Activated naive CD4-positive, alpha-beta T cell treated with anti-CD3 and anti-CD28 coated beads, Interleukin-2, amount 10 ng/mL, durations not matched to agents 5 hours and 36 hours (primary cell): Measurements from ENCODE around the gene ELOB. TPM values are rescaled to one million over a fixed set of nuclear protein-coding genes. Genes with fewer than 3 reads are reported as not detected.

Experiments used
- total RNA-seq, 2 experiments: library from RNA; stranded (reverse); gene quantifications; one replicate each; pipeline ENCODE4 v1.2.3, GENCODE V29; 2021

The ELOB gene
- 100 to 1,000 TPM; 113 to 116 TPM for total RNA-seq

GRCh38 chr16:2777231-2777902 lies at the start of gene ELOB:
Gene ELOB, minus strand, starts transcription at chr16:2777280. Its CDS starts 41 bp downstream, at chr16:2777239.

GRCh38 chr16:2816751-2817339 lies 39.8 kb upstream of the ELOB start, which contains the start of gene PRSS21:
Gene PRSS21, plus strand, starts transcription at chr16:2817237. Its CDS starts 32 bp downstream, at chr16:2817269.

GRCh38 chr16:2787406-2787805 lies 10.3 kb upstream of the ELOB start, which contains the start of gene PRSS33:
Gene PRSS33, minus strand, starts transcription at chr16:2787560. Its CDS starts 1,013 bp downstream, at chr16:2786547.

GRCh38 chr16:2752035-2752849 lies 24.8 kb downstream of the ELOB start, which contains the start of gene SRRM2:
Gene SRRM2, plus strand, starts transcription at chr16:2752638. Its CDS starts 3,727 bp downstream, at chr16:2756365.

Other genes with a start within 250 kb of the ELOB start
- under 1 TPM; 0.25 to 0.51 TPM for gene CEMP1, start 245.9 kb downstream of the ELOB start, total RNA-seq
- gene PDPK1, start 239.3 kb downstream of the ELOB start, total RNA-seq: 10 to 100 TPM; 39.0 to 46.0 TPM
- gene KCTD5, start 94.8 kb downstream of the ELOB start, total RNA-seq: 10 to 100 TPM; 28.5 to 30.3 TPM
- 1 to 10 TPM; 1.3 to 1.4 TPM for gene PRSS27, start 57.1 kb downstream of the ELOB start, total RNA-seq
- gene SRRM2, start 24.6 kb downstream of the ELOB start, total RNA-seq: 100 to 1,000 TPM; 565 to 586 TPM
- not detected for gene PRSS33, start 10.3 kb upstream of the ELOB start, total RNA-seq
- gene PRSS41, start 21.2 kb upstream of the ELOB start, total RNA-seq: not detected
- gene PRSS21, start 40.0 kb upstream of the ELOB start, total RNA-seq: 1 to 10 TPM; 1.7 to 1.8 TPM
- 1 to 10 TPM; 1.4 to 1.6 TPM for gene ZG16B, start 53.0 kb upstream of the ELOB start, total RNA-seq
- not detected for gene PRSS22, start 80.9 kb upstream of the ELOB start, total RNA-seq
- 10 to 100 TPM; 21.2 to 22.4 TPM for gene FLYWCH2, start 105.9 kb upstream of the ELOB start, total RNA-seq
- 10 to 100 TPM; 50.6 to 52.3 TPM for gene FLYWCH1, start 134.7 kb upstream of the ELOB start, total RNA-seq
- not detected for gene KREMEN2, start 187.0 kb upstream of the ELOB start, total RNA-seq
- 10 to 100 TPM; 36.0 to 37.0 TPM for gene PAQR4, start 192.1 kb upstream of the ELOB start, total RNA-seq
- gene PKMYT1, start 203.2 kb upstream of the ELOB start, total RNA-seq: 10 to 100 TPM; 89.1 to 99.3 TPM
- under 1 TPM; 0.29 to 0.30 TPM for gene CLDN9, start 235.6 kb upstream of the ELOB start, total RNA-seq
- gene CLDN6, start 240.9 kb upstream of the ELOB start, total RNA-seq: not detected
- gene TNFRSF12A, start 243.1 kb upstream of the ELOB start, total RNA-seq: 1 to 10 TPM; 2.9 to 3.8 TPM
- 10 to 100 TPM; 37.2 to 39.1 TPM for gene HCFC1R1, start 246.7 kb upstream of the ELOB start, total RNA-seq
- gene THOC6, start 246.8 kb upstream of the ELOB start, total RNA-seq: 10 to 100 TPM; 49.4 to 52.3 TPM